GM18517 (cell line): ENCODE data around the gene PRKAG2.

ENCODE experiments used
- ATAC-seq: cut with Tn5 transposase; IDR thresholded peaks from one replicate; pipeline ENCODE4 v1.9.1; 2021; ENCODE audit warnings: mild to moderate bottlenecking, moderate library complexity; ENCODE audit not compliant: unreplicated experiment

PRKAG2 gene

DNA sequence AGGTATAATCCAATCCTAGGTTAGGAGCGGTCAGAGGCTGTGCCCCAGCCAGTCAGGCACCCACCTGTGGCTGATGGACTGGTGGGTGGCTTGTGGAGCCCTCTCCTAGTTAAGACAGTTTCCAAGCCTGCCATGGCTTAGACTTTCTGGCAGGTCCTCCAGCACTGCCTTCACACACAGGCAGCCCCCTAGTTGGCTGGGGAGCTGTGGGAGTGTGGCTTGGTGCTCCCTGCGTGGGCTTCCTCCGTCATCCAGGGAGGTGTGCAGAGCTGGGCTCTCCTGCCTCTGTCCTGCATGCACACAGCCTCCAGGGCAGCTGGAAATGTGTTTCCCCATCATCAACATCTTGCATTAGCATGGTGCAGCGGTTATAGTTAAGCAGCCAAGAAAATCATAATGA, 273.0 kb downstream of the PRKAG2 start:
- ATAC-seq = no peak

DNA sequence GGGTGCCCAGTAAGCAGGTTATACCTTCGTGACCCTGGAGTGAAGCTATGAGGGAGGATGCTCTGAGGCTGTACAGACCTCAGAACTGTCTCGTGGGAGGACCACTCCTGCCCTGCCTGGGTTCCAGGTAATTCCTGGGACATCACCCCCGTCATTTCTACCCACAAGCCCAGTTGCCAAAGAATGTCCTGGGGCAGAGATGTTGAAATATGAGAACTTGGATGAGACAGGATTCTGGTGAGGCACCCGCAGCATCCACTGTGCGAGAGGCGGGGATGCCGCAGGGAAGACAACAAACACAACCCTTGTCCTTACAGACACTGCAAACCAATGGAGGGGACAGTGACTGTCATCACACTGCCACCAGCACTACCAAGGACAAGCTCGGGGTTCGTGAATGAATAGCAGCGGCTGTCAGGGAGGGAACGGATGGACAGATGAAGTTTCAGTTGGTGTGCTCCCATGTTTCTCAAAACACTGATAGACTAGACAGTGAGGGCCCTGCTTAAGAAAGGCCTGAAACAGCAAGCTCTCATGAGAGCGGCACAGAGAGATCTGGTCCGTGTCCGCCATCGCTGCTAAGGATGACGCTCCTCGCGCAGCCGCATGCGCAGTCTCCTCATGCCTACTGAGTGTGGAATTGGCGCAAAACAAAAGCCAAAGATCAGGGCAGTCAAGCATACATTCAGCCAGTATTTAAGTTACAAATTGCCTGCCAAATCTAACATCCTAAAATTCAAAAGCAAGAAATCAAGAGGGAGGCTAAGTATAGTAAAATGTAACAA, 275.2 kb downstream of the PRKAG2 start:
- no peak for ATAC-seq

DNA sequence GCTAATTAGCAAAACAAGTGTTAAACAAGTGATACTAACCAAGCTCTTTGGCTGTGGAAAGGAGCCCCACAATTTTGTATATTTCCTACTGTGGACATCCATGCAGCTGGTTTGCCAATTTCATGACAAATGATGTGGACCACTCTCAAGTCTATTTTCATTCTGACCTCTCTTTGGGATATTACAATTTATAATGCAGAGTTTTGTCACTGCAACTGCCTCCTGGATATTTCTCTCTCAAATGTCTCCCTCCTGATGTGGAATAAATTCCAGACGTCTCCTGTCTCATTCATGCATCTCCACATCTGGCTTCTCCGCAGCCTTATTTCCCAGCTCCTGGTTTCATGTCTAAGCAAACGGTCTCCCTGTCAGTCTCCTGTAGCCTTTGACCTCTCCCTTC, 276.6 kb downstream of the PRKAG2 start:
- no peak for ATAC-seq

DNA sequence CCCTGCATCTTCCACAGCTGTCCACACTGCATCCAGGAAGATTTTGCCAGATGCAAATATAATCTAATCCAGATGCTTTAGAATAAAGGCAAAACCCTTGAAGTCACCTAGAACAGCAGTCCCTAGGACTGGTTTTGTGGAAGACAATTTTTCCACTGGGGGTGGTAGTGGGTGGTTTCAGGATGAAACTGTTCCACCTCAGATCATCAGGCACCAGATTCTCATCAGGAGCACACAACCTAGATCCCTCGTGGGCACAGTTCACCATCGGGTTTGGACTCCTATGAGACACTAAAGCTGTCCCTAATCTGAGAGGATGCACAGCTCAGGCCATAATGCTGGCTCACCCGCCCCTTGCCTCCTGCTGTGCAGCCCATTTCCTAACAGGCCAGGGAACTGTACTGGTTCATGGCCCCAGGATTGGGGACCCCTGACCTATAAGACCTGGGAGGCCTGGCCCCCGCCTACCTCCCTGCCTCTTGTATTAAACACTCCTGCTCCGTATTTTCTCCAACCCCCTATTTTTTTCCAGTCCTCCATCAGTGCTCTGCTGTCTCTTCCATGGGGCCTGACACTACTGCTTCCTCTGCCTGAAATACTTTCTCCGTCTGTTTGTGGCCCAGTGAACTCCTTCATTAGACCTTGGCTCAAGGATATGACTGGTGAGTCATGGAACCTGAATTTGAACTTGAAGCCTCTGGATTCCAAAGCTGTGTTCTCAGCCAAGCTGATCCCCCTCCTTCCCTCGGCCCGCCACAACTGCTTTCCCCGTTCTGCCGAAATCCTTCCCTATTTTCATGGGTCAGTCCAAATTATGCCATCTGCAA, 277.3 kb downstream of the PRKAG2 start:
- ATAC-seq = no peak

DNA sequence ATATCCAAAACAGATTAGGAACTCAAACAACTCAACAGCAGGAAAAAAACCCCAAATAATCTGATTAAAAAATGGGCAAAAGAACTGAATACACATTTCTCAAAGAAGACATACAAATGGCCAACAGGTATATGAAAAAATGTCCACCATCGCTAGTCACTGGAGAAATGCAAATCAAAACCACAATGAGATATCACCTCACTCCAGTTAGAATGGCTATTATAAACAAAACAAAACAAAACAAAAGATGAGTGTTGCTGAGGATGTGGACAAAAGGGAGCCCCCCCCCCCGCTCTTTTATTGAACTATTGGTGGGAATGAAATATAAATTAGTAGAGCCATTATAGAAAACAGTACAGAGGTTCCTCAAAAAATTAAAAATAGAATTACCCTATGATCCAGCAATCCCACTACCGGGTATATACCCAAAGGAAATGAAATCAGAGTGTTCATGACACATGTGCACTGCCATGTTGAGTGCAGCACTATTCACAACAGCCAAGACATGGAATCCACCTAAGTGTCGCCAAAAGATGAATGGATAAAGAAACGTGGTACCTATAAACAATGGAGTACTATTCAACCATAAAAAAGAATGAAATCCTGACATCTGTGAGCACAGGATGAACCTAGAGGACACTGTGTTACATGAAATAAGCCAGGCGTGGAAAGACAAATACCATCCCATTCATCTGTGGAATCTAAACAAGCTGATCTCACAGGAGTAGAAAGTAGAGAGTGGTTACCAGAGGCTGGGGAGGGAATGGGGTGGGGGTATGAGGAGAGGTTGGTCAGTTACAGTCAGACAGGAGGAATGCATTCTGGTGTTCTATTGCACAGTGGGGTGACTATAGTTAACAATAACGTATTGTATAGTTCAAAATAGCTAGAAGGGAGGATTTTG, 279.1 kb downstream of the PRKAG2 start:
- no peak for ATAC-seq

DNA sequence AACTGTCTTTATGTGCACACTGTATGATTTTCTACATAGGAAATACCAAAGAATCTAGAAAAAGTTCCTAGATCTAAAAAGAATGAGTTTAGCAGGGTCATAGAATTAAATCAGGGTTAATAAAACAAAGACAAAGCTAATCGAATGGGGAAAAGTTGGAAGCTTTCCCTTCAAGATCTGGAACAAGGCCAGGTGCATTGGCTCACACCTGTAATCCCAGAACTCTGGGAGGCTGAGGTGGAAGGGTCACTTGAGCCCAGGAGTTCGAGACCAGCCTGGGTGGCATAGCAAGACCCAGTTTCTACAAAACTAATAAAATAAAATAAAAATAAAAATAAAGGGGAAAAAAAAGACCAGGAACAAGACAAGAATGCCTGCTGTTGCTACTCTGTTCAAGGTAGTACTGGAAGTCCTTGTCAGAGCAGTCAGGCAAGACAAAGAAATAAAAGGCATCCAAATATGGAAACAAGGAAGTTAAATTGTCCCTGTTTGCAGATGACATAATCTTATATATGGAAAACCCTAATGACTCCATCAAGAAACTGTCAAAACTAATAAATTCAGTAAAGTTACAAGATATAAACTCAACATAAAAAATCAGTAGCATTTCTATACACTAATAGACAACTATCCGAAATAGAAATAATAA, 281.1 kb downstream of the PRKAG2 start:
- no peak for ATAC-seq

DNA sequence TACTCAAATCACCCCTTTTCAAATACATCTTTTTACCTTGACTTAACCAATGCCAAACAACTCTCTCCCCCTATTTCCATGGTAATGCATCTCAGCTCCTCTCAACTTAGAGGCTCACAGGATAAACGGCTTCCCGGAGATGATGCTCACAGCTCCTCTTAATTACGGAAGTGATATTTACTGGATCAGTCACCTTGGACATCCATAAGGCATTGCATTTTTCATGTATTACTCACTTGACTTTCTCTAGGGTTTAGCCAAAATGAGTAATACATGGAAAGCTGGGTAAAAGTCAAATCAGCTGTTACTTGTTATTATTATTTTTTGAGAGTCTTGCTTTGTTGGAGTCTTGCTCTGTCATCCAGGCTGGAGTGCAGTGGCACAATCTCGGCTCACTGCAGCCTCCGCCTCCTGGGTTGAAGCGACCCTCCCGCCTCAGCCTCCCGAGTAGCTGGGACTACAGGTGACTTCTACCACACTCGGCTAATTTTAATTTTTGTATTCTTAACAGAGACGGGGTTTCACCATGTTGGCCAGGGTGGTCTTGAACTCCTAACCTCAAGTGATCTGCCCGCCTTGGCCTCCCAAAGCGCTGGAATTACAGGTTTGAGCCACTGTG, 283.9 kb downstream of the PRKAG2 start:
- no peak for ATAC-seq

DNA sequence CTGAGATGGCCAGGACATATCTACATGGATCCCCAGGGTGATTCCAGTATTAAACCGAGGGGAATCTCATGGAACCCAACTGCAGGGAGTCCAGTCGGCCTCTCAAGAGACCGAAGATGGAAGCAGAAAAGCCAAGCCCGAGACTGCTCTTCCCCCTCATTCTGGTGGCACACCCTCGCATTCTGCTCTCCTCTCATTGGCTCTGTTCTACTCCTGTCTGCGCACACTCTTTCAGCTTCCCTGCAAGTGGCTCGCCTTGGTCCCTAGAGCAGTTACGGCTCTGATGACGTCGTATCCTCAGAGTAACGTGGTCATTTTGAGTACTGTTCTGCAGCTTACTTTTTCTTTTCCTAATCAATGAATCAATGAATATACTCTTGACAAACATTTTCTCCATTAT, 284.6 kb downstream of the PRKAG2 start:
- no peak for ATAC-seq

DNA sequence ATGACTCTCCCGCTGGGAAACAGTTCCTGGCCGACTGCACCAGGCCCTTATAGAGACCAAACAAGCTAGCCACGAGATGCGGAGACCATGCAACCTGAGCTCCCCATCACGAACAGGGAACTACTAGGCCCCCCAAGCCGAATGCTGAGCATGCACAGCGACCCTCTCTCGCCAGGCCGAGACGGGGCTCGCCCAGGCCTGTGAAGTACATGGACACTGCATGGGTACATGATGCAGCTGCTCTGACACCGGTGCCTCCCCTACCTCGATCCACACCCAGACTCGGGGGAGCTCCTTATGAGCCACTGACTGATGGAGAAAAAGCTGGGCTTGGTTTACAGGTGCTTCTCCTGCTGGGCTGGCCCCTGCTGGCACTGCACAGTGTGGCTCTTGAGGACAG, 285.0 kb downstream of the PRKAG2 start:
- no peak for ATAC-seq

DNA sequence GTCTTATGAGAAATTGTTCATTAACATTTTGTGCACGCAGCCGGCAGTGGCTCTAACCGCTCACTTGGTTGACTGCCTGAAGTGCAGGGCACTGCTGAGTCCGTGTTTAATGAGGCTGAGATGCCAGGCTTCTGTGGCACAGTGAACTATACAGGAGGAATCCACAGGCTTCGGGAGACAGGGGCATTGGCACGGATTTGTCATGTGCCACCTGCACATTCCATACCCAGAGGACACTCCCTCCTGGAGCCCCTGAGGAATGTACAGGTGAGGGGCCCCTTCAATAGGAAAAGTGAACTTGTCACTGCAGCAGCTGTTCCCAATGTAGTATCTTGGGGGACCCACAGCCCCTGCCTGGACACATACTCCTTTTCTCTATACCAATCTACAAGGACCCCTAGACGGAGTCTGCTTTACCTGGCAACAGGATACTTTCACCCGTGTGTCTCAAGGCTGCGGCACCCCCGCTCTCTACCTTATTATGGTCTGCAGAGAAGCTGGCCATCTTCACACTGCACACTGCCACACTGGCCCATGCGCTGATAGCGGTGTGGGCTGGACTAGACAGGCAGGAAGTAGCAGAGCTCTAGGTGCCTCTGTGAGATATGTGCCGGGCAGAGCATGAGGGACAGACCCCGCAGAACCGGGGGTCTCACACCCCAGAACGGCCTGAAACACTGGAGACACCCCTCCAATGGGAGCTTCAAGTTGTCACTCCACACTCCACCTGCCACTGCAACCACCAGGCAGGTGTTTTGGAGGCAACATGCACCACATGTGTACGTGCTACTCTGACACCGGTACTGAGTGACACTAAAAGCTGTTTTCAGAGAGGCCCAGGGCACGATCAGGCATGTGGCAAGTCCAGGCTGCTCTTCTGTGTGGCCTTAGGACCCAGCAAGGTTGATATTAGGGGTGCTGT, 285.8 kb downstream of the PRKAG2 start:
- no peak for ATAC-seq

DNA sequence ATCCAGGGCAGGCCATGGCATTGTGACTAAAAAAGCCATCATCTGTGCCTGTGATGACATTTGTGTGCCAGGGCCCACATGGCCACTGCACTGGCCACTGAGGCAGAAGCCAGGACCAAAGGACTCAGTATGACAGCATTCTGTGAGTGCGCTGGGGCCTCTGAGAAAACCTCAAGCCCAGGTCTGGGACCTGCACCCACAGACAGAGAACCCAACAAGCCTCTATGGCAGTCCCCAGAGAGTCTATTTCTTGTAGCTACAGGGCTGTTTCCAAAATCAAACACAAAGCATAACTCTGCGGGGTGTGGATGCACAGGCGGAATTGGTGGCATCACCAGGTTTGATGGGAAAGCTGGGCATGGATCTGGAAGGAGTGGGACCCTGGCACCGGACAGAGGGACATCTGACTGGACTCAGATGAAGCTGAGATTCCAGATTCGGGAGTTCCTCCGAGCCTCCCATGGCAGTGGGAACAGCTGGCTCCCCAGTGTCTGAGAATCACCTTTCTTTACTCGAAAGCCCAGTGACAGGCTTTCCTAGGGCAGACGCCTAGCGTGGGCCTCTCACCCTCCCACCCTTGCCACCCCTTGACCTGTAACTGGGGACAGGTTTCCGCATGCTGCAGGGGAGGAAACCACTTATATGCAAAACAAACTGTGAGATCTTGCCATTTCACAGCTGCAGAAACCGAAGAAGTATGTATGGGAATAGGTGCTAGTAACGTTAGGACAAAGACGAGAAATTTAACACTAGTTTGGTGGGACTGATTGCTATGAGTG, 286.7 kb downstream of the PRKAG2 start:
- no peak for ATAC-seq

DNA sequence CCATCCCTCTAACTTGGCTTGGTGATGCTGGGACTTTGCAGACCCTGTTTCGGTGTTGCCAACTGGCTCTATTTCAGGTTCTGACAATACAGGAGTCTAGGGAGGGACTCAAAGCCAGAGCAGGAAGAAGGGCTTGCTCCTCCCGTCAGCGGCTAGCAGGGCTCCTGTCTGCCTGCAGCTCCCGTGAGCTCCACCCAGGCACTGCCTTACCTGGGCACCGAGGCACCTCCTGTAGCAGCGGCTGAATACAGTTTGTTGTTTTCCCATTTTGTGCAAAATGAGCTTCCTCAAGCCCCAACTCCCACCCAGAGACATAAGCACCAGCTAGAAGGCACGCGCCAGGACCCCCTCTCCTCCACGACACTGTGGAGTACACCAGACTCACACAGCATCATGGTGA, 287.9 kb downstream of the PRKAG2 start:
- ATAC-seq = no peak

DNA sequence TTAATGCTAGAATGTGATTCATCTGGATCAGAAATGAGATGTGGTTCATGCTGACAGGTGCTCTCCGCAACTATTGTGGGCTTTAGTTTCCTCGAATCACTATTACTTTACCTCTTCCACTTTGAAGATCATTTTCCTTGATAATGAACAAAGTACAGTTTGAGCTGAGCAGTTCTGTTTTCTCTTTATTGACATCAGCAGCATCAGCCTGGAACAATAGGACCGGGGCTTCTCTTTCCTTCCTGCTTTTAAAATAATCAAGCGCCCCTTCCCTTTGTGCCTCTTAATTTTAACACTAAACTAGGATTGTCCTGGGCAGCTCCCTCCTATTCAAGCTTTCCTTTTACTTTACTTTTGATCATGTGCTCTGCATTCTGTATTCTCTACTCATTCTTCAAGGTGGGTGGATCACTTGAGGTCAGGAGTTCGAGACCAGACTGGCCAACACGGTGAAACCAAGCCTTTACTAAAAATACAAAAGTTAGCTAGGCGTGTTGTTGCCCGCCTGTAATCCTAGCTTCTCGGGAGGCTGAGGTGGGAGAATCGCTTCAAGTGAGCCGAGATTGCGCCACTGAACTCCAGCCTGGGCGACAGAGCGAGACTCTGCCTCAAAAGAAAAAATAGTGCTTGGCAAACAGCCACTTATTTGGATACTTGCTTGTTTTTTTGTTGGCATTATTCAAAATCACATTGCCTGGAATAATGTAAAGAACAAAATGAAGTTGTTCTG, 290.2 kb downstream of the PRKAG2 start:
- ATAC-seq = no peak

DNA sequence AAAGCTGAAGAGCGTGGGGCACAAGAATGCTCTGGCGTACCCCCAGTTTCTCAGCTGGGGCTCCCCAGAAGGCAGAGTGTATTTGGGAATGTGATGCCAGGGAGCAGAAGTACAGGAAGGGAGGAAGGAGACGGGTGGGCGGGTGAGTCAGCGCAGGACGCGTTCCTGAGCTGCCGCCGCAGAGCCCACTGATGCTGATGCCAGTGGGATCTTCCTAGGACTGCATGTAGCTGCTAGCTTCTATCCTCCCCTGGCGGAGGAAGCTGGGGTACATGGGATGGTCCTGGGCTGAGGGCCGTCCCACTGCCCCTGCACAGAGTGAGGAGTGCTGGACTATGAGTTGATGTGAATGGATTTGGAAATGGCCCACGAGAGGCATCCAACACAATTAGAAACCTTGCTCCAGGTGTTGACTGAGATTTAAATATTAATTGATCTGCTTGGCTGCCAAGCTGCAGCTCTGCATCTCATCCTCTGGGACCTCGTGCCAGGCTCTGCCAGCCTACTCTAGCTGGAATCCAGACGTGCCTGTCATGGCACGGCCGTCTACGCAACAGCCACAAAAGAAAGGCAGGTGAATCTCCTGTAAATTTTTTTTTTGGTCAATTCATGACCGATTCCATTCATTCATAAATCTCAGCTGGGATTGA, 291.0 kb downstream of the PRKAG2 start:
- ATAC-seq = no peak

DNA sequence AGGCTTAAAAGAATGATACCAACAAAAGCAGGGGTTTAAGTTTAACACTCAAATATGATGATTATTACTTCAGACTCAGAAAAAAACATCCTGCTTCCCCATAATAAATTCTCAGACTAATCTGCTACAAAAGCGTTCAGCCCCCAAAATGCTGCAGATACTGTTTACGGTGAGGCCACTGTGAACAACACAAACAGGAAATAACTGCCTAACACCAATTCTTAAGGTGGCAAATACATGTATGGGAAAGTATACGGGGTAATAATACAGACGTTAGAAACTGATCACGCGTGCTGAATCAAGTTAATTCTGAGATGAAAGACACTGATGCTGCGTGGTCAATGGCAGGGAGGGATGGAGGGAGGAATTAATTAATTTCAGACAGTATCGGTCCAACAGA, 295.2 kb downstream of the PRKAG2 start:
- no peak for ATAC-seq

DNA sequence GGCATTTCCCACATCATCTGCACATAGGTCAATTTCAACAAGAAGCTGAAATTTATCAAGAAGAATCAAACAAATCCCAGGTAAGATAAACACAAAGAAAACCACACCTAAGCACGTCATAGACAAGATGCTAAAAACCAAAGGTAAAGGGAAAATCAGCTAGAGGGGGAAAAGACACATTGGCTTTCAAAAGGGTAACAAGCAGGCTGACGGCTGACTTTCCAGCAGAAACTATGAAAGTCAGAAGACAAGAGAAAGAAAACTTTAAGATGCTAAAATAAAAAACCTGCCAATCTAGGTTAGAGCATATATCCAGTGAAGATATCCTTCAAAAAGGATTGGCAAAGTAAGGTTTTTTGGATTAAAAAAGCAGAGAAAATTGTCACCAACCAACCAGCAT, 297.3 kb downstream of the PRKAG2 start:
- no peak for ATAC-seq

DNA sequence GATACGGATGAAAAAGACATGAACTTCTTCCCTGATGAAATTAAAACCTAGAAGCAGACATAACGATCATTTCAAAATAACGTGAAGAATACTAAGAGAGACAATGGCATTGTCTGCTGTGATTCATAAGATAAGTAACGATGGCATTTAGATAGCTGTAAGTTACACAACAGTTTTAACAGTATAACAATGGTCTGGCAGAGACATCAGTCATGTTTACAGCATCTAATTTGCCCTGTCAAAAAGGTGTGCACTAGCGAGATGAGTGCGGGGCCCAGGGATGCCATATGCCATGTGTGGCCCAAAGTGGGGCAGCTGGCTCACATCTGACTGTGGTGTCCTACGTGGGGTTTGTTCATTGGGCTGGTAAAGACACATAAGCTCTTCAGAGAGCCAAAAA, 301.5 kb downstream of the PRKAG2 start:
- no peak for ATAC-seq
